DOHH2 (cell line): ENCODE measurements around the gene KISS1R.

ENCODE experiments used
- H3F3A ChIP-seq: fragments of 200-600 bp; sonication (generic), shearing (Covaris generic); 2 replicates; pipeline ENCODE4 v1.6.0; 2016; ENCODE audit warnings: antibody characterized with exemption, mild to moderate bottlenecking; ENCODE audit not compliant: control insufficient read depth, insufficient read depth
- H3K27ac ChIP-seq: fragments of 200-600 bp; sonication (generic); 2 replicates; pipeline ENCODE4 v1.5.1; 2014; ENCODE audit warnings: low read depth, mild to moderate bottlenecking, low read length, moderate library complexity
- H3K27me3 ChIP-seq: fragments of 200-600 bp; sonication (generic); 2 replicates; pipeline ENCODE4 v1.6.1; 2014; ENCODE audit warnings: mild to moderate bottlenecking, low read length, mixed read lengths; ENCODE audit not compliant: control insufficient read depth
- H3K36me3 ChIP-seq: fragments of 200-600 bp; sonication (generic); 2 replicates; pipeline ENCODE4 v1.6.1; 2014; ENCODE audit warnings: mild to moderate bottlenecking, low read length, moderate library complexity, mixed read lengths; ENCODE audit not compliant: control insufficient read depth
- H3K4me1 ChIP-seq: fragments of 200-600 bp; sonication (generic); 2 replicates; pipeline ENCODE4 v1.6.1; 2014; ENCODE audit warnings: mild to moderate bottlenecking, low read length, mixed read lengths; ENCODE audit not compliant: control insufficient read depth
- H3K4me2 ChIP-seq: fragments of 200-600 bp; sonication (generic); 2 replicates; pipeline ENCODE4 v1.6.0; 2014; ENCODE audit warnings: mild to moderate bottlenecking, low read length, moderate library complexity
- H3K4me3 ChIP-seq: fragments of 200-600 bp; sonication (generic); 2 replicates; pipeline ENCODE4 v1.5.1; 2014; ENCODE audit warnings: mild to moderate bottlenecking, low read length, mixed read lengths
- H3K79me2 ChIP-seq: fragments of 200-600 bp; sonication (generic); 2 replicates; pipeline ENCODE4 v1.6.1; 2014; ENCODE audit warnings: mild to moderate bottlenecking, low read length, mixed read lengths; ENCODE audit not compliant: control insufficient read depth
- H3K9me2 ChIP-seq: fragments of 200-600 bp; sonication (generic); replicated peaks from 2 replicates; pipeline ENCODE4 v1.6.1; 2014; ENCODE audit warnings: mild to moderate bottlenecking, low read length, mixed read lengths; ENCODE audit not compliant: control insufficient read depth
- H3K9me3 ChIP-seq: fragments of 200-600 bp; sonication (generic); 2 replicates; pipeline ENCODE4 v1.6.1; 2014; ENCODE audit warnings: antibody characterized with exemption, low read length, mixed read lengths; ENCODE audit not compliant: control insufficient read depth, insufficient read depth
- H4K20me1 ChIP-seq: fragments of 200-600 bp; sonication (generic); 2 replicates; pipeline ENCODE4 v1.6.0; 2014; ENCODE audit warnings: low read depth, mild to moderate bottlenecking, antibody characterized with exemption, low read length, moderate library complexity; ENCODE audit not compliant: control insufficient read depth, insufficient read depth
- EZH2phosphoT487 ChIP-seq: fragments of 200-600 bp; sonication (generic); IDR thresholded peaks from 2 replicates; pipeline ENCODE4 v1.6.1; 2017; ENCODE audit warnings: borderline replicate concordance, mild to moderate bottlenecking, antibody characterized with exemption, low read length, moderate library complexity, mixed read lengths
- TF ChIP-seq, protein P1 (sequence below): fragments of 200-600 bp; sonication (generic); IDR thresholded peaks from one replicate; pipeline ENCODE4 v1.5.1; 2014; ENCODE audit warnings: antibody characterized with exemption, mild to moderate bottlenecking, low read depth, low read length; ENCODE audit not compliant: poor library complexity, severe bottlenecking

Gene KISS1R

DNA sequence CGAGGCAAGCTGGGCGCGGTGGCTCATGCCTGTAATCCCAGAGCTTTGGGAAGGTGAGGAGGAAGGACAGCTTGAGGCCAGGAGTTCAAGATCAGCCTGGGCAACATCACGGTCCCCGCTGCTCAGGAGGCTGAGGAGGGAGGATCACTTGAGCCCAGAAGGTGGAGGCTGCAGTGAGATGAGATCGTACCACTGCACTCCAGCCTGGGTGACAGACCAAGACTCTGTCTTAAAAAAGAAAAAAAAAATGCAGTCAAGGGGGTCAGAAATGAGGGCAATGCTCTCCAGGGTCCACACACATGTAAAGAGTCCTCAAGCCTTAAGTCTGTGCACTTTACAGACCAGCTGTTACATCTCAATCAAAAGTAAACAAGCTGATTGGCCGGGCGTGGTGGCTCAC, 12.6 kb upstream of the KISS1R start:
- Histone ChIP-seq H3F3A (peaks cover 17% of the 10 kb centered on the region), H3K27me3 (no peaks in the 10 kb centered on the region), H3K4me3 (no peak overlapping the region), H3K27ac (no peak overlapping the region), H3K4me1 (peaks cover 50% of the 10 kb centered on the region), H3K9me2 (no peaks in the 10 kb centered on the region), H4K20me1 (peaks cover under 1% of the 10 kb centered on the region; the same call in 1 of the 2 replicates), H3K9me3 (no peaks in the 10 kb centered on the region), H3K79me2 (peaks cover 24% of the 10 kb centered on the region), H3K36me3 (peaks cover 3% of the 10 kb centered on the region; the same call in 1 of the 2 replicates), H3K4me2 (no peak overlapping the region)
- TF ChIP-seq, protein P1, sequence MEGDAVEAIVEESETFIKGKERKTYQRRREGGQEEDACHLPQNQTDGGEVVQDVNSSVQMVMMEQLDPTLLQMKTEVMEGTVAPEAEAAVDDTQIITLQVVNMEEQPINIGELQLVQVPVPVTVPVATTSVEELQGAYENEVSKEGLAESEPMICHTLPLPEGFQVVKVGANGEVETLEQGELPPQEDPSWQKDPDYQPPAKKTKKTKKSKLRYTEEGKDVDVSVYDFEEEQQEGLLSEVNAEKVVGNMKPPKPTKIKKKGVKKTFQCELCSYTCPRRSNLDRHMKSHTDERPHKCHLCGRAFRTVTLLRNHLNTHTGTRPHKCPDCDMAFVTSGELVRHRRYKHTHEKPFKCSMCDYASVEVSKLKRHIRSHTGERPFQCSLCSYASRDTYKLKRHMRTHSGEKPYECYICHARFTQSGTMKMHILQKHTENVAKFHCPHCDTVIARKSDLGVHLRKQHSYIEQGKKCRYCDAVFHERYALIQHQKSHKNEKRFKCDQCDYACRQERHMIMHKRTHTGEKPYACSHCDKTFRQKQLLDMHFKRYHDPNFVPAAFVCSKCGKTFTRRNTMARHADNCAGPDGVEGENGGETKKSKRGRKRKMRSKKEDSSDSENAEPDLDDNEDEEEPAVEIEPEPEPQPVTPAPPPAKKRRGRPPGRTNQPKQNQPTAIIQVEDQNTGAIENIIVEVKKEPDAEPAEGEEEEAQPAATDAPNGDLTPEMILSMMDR: no peak
- TF ChIP-seq EZH2phosphoT487: no peak

DNA sequence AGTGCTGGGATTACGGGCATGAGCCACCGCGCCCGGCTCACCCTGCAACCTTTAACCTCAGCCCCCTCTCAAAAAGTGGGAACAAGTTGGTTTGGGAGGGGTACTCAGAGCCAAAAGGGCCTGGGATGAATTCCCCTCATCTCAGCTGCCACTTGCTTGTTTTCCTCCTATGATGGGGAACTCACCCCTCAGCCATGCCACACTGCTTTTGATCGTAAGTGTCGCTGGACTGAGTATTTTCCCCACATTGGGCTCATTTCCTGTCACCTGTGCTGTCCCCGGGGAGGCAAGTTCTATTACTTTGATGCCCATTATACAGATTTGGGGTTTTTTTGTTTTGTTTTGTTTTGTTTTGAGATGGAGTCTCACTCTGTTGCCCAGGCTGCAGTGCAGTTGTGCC, 10.7 kb upstream of the KISS1R start:
- Histone ChIP-seq H4K20me1 (no peaks in the 10 kb centered on the region), H3F3A (peaks cover 26% of the 10 kb centered on the region), H3K27me3 (no peaks in the 10 kb centered on the region), H3K79me2 (peaks cover 35% of the 10 kb centered on the region), H3K9me2 (no peaks in the 10 kb centered on the region), H3K4me1 (peaks cover 53% of the 10 kb centered on the region), H3K4me2 (peak overlapping the region; percentile 65), H3K27ac (peak overlapping the region; percentile 79), H3K36me3 (no peaks in the 10 kb centered on the region), H3K4me3 (peak overlapping the region; percentile 50), H3K9me3 (no peaks in the 10 kb centered on the region)
- TF ChIP-seq, protein P1: no peak
- no peak for TF ChIP-seq EZH2phosphoT487

DNA sequence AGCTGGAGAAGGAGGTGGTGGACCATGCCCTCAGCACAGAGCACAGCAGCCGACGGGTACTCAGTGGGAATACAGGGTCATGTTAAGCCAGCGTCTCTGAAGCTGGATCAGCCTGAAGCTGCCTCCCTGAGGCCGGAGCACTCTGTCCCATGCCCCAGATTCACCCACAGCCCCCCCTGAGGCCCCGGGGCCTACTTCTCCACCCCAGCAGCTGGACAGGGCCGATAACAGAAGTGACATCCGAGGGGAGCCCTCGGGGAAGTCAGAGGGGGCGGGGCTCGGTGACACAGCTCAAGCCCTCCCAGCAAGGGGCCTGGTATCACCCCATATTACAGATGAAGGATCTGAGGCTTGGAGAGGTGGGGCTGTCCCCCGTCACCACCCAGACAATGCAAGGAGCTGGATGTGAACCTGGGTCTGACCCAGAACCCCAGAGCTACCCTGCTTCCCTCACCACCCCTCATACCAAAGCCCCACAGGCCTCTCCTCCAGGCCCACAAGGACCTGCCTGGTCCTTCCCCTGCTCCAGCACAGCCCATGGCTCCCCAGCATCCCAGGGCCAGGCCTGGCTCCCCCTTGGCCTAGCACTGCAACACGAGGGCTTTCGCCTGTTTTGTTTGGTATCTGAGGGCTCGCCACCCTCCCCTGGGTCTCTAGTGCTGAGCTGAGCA, 9.8 kb upstream of the KISS1R start:
- no peaks in the 10 kb centered on the region for H3K9me3 ChIP-seq
- H3K4me2 ChIP-seq: peak overlapping the region; percentile 65
- no peaks in the 10 kb centered on the region for H3K9me2 ChIP-seq
- peaks cover 56% of the 10 kb centered on the region for H3K4me1 ChIP-seq
- H3K27me3 ChIP-seq: no peaks in the 10 kb centered on the region
- H4K20me1 ChIP-seq: no peaks in the 10 kb centered on the region
- no peak for TF ChIP-seq EZH2phosphoT487
- TF ChIP-seq, protein P1: no peak
- H3K79me2 ChIP-seq: peaks cover 41% of the 10 kb centered on the region
- H3K4me3 ChIP-seq: peak overlapping the region; percentile 50
- peak overlapping the region; percentile 25 for H3K27ac ChIP-seq
- H3F3A ChIP-seq: peaks cover 26% of the 10 kb centered on the region
- no peaks in the 10 kb centered on the region for H3K36me3 ChIP-seq
